Osteoblast (primary cell): Measurements from ENCODE around the gene STRADA. TPM values are rescaled to one million over a fixed set of nuclear protein-coding genes. Genes with fewer than 3 reads are reported as not detected.

Source experiments
- DNase-seq: peaks from one replicate; pipeline ENCODE4 v3.0.0; 2011; ENCODE audit warnings: low spot score, mixed read lengths; ENCODE audit not compliant: insufficient read length; ENCODE audit errors: missing footprints
- H2AFZ ChIP-seq: 2 replicates; pipeline ENCODE4 v1.6.0; 2011; ENCODE audit warnings: mild to moderate bottlenecking, low read length
- H3K27ac ChIP-seq: 2 replicates; pipeline ENCODE4 v1.5.1; 2011; ENCODE audit warnings: mild to moderate bottlenecking, low read depth, low read length, moderate library complexity
- H3K27me3 ChIP-seq: 2 replicates; pipeline ENCODE4 v1.6.0; 2012; ENCODE audit warnings: mild to moderate bottlenecking, control low read depth, inconsistent platforms, low read length, moderate library complexity; ENCODE audit not compliant: insufficient read depth
- H3K36me3 ChIP-seq: 2 replicates; pipeline ENCODE4 v1.5.1; 2011; ENCODE audit warnings: mild to moderate bottlenecking, low read length, control low read depth, moderate library complexity; ENCODE audit not compliant: insufficient read depth
- H3K4me1 ChIP-seq: 2 replicates; pipeline ENCODE4 v1.5.1; 2011; ENCODE audit warnings: mild to moderate bottlenecking, low read length, control low read depth, moderate library complexity; ENCODE audit not compliant: insufficient read depth
- H3K4me2 ChIP-seq: 2 replicates; pipeline ENCODE4 v1.6.0; 2011; ENCODE audit warnings: mild to moderate bottlenecking, low read length; ENCODE audit not compliant: insufficient read depth
- H3K4me3 ChIP-seq: fragments of 200-600 bp; sonication (generic); 3 replicates; pipeline ENCODE4 v1.5.1; 2012; ENCODE audit warnings: mild to moderate bottlenecking, low read length, inconsistent platforms; ENCODE audit not compliant: insufficient read depth
- H3K79me2 ChIP-seq: 2 replicates; pipeline ENCODE4 v1.6.0; 2012; ENCODE audit warnings: mild to moderate bottlenecking, low read length, control low read depth, inconsistent platforms; ENCODE audit not compliant: insufficient read depth
- H3K9me3 ChIP-seq: 2 replicates; pipeline ENCODE4 v1.5.1; 2011; ENCODE audit warnings: low read depth, low read length, control low read depth
- H4K20me1 ChIP-seq: 2 replicates; pipeline ENCODE4 v1.6.0; 2012; ENCODE audit warnings: mild to moderate bottlenecking, low read length, control low read depth; ENCODE audit not compliant: insufficient read depth
- total RNA-seq: library from RNA; depleted of rRNA; stranded (reverse); fragments of >200 nt; gene quantifications from 2 replicates; pipeline ENCODE4 v1.2.3, GENCODE V29; 2012
- TF ChIP-seq, protein P1 (sequence below): IDR thresholded peaks from 2 replicates; pipeline ENCODE4 v1.5.1; 2011; ENCODE audit warnings: mild to moderate bottlenecking, low read depth, low read length, moderate library complexity; ENCODE audit errors: extremely low read depth

The STRADA gene
- total RNA-seq, 1 donor = 29.7 TPM

DNA sequence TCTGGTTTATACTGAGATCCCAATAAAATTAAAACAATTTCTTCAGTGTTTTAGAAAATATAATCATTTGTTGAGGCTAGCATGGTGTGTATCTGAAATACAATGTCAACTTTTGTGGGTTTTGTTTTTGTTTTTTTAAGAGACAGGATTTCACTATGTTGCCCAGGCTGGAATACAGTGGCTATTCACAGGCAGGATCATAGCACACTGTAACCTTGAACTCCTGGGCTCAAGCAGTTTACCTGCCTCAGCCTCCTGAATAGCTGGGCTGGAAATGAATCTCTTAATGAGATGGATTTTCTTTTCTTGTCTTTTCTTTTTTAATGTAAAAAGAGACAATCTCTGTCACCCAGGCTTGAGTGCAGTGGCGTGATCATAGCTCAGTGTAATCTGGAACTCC is 44.5 kb upstream of the STRADA start:
- no peak overlapping the region for H2AFZ ChIP-seq
- H3K9me3 ChIP-seq = no peaks in the 10 kb centered on the region
- H3K4me2 ChIP-seq = no peak overlapping the region
- peaks cover 95% of the 10 kb centered on the region for H3K79me2 ChIP-seq
- H3K4me3 ChIP-seq = no peak overlapping the region
- peaks cover 54% of the 10 kb centered on the region for H4K20me1 ChIP-seq
- H3K27me3 ChIP-seq = no peaks in the 10 kb centered on the region
- H3K4me1 ChIP-seq = peaks cover 9% of the 10 kb centered on the region
- peaks cover 40% of the 10 kb centered on the region for H3K36me3 ChIP-seq
- DNase-seq = no peak
- TF ChIP-seq, protein P1, sequence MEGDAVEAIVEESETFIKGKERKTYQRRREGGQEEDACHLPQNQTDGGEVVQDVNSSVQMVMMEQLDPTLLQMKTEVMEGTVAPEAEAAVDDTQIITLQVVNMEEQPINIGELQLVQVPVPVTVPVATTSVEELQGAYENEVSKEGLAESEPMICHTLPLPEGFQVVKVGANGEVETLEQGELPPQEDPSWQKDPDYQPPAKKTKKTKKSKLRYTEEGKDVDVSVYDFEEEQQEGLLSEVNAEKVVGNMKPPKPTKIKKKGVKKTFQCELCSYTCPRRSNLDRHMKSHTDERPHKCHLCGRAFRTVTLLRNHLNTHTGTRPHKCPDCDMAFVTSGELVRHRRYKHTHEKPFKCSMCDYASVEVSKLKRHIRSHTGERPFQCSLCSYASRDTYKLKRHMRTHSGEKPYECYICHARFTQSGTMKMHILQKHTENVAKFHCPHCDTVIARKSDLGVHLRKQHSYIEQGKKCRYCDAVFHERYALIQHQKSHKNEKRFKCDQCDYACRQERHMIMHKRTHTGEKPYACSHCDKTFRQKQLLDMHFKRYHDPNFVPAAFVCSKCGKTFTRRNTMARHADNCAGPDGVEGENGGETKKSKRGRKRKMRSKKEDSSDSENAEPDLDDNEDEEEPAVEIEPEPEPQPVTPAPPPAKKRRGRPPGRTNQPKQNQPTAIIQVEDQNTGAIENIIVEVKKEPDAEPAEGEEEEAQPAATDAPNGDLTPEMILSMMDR = no peak
- H3K27ac ChIP-seq = no peak overlapping the region

DNA sequence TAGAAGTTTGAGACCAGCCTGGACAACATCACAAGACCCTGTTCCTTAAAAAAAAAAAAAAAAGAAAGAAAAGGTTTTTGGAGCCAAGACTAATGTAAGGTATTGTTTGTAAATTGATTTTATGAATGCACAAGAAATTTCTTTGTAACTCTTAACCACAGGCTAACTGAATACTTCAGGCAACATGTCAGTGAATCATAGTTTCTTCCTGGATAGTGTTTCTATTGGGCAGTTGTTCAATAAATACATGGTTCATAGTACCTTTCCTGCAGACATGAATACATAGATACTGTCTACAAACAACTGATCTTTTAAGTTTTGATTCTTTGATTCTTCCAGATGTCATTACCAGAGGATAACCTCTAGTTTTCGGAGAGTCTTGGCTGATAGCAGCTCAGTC is 44.0 kb upstream of the STRADA start:
- peaks cover 97% of the 10 kb centered on the region for H3K79me2 ChIP-seq
- TF ChIP-seq, protein P1 = no peak
- H3K36me3 ChIP-seq = peaks cover 36% of the 10 kb centered on the region
- H3K27ac ChIP-seq = peak overlapping the region; percentile 25
- no peaks in the 10 kb centered on the region for H3K27me3 ChIP-seq
- no peaks in the 10 kb centered on the region for H3K9me3 ChIP-seq
- H3K4me1 ChIP-seq = peaks cover 14% of the 10 kb centered on the region
- H3K4me3 ChIP-seq = no peak overlapping the region
- H2AFZ ChIP-seq = no peak overlapping the region
- H3K4me2 ChIP-seq = no peak overlapping the region
- peak; percentile 74 for DNase-seq
- H4K20me1 ChIP-seq = peaks cover 59% of the 10 kb centered on the region

DNA sequence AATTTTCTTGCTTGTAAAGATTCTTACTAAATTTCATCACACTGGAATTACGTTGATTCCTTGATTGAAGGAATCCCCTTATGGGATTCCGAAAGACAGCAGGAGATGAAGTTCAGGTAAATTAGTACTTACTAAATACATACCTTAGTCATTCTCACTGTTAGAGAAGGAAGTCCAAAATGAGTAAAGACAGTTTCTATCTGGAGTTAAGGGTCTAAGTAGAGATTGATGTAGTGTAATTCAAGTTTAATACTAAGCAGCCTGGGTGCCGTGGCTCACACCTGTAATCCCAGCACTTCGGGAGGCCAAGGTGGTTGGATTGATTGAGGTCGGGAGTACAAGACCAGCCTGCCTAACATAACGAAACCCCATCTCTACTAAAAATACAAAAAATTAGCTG is 41.9 kb upstream of the STRADA start:
- Histone ChIP-seq H4K20me1 (peaks cover 70% of the 10 kb centered on the region), H3K27me3 (no peaks in the 10 kb centered on the region), H3K79me2 (peaks cover 96% of the 10 kb centered on the region), H2AFZ (no peak overlapping the region), H3K9me3 (no peaks in the 10 kb centered on the region), H3K4me2 (no peak overlapping the region), H3K4me1 (peaks cover 18% of the 10 kb centered on the region), H3K36me3 (peaks cover 28% of the 10 kb centered on the region), H3K27ac (peak overlapping the region; percentile 11), H3K4me3 (no peak overlapping the region)
- TF ChIP-seq, protein P1 = no peak
- DNase-seq = no peak

DNA sequence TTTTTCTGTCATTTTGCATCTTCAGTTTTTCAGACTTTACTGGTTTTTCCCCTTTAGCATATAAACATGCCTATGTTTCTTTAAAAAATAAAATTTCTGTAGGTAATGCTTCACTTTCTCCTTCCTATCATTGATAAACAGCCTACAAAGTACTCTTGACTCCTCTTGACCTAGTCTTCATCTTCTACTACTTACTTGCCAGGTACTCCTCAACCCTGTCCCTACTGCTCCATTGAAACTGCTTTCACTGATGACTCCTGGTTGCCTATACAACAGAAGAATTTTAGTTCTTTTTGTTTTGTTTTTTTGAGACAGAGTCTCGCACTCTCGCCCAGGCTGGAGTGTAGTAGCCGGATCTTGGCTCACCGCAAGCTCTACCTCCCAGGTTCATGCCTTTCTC is 39.3 kb upstream of the STRADA start:
- TF ChIP-seq, protein P1 = no peak
- peaks cover 97% of the 10 kb centered on the region for H3K79me2 ChIP-seq
- H3K4me2 ChIP-seq = peak overlapping the region; percentile 2
- DNase-seq = no peak
- no peaks in the 10 kb centered on the region for H3K9me3 ChIP-seq
- H3K27me3 ChIP-seq = no peaks in the 10 kb centered on the region
- H4K20me1 ChIP-seq = peaks cover 78% of the 10 kb centered on the region
- H3K4me3 ChIP-seq = no peak overlapping the region
- peak overlapping the region; percentile 36 for H3K27ac ChIP-seq
- peaks cover 22% of the 10 kb centered on the region for H3K4me1 ChIP-seq
- peaks cover 29% of the 10 kb centered on the region for H3K36me3 ChIP-seq
- no peak overlapping the region for H2AFZ ChIP-seq
